Adrenal gland (tissue), 12 donors: ENCODE results near the gene BCL2. TPM values are rescaled to one million over a fixed set of nuclear protein-coding genes. Genes with fewer than 3 reads are reported as not detected.

Source experiments
- DNase-seq, 7 donors: peaks; one replicate each; pipeline ENCODE4 v3.0.0-alpha.2; 2019 to 2020
- H3K27ac ChIP-seq, 5 donors: fragments of 200-600 bp; sonication (generic) in 4 of 5; 1 replicate in 3 of 5; 2 replicates in 2 of 5; pipeline versions ENCODE4 v1.5.1 to v1.8.0; 2016 to 2020; ENCODE audit warnings: mild to moderate bottlenecking in 1 of 5
- H3K27me3 ChIP-seq: fragments of 200-600 bp; 2 replicates; pipeline ENCODE4 v1.8.0; 2021
- H3K36me3 ChIP-seq, 2 donors: fragments of 200-600 bp; replicated peaks in 1 of 2; 1 replicate in 1 of 2; 2 replicates in 1 of 2; pipeline versions ENCODE4 v1.5.1 to v1.8.0; 2018 to 2022
- H3K4me1 ChIP-seq, 2 donors: fragments of 200-600 bp; replicated peaks in 1 of 2; 1 replicate in 1 of 2; 2 replicates in 1 of 2; pipeline versions ENCODE4 v1.5.1 to v1.8.0; 2018 to 2021
- H3K4me3 ChIP-seq, 4 donors: fragments of 200-600 bp; sonication (generic) in 3 of 4; one replicate each; pipeline ENCODE4 v1.5.1; 2016 to 2018
- H3K9me3 ChIP-seq, 3 donors: fragments of 200-600 bp; sonication (generic) in 1 of 3; replicated peaks in 1 of 3; 1 replicate in 2 of 3; 2 replicates in 1 of 3; pipeline versions ENCODE4 v1.5.1 to v1.8.0; 2016 to 2021
- POLR2A ChIP-seq, 2 donors: fragments of 450-650 bp; IDR thresholded peaks; one replicate each; pipeline ENCODE4 v1.6.1; 2017; ENCODE audit warnings: antibody characterized with exemption in 2 of 2, mild to moderate bottlenecking in 2 of 2, moderate library complexity in 1 of 2
- WGBS, 4 donors: extraction: QIAGEN DNeasy Blood & Tissue Kit in 2 of 4; methylation state at CpG; one replicate each; pipeline versions ENCODE4 v1.1.5 to v1.1.7; 2013 to 2017; 5-methylcytosine and 5-hydroxymethylcytosine counted together
- intact Hi-C, 2 donors: fragments of 100-400 bp; cut with DNase I; formaldehyde crosslinking; loops; one replicate each; pipeline versions ENCODE4 v1.14.1 to v1.15.0; 2022 to 2023
- polyA plus RNA-seq, 3 donors: library from polyadenylated mRNA; stranded (reverse); fragments of 200-250 nt in 2 of 3; fragments of 350-450 nt in 1 of 3; fragmentation: Illumina TruSeq in 1 of 3; extraction: RNeasy Lipid Tissue Mini Kit (QIAGEN cat#74804) in 1 of 3; gene quantifications; one replicate each; pipeline ENCODE4 v1.2.3, GENCODE V29; 2013 to 2014
- total RNA-seq, 9 donors: library from RNA; depleted of rRNA in 4 of 9; stranded (reverse); fragments of >200 nt in 4 of 9; fragments of 120-200 nt in 1 of 9; fragmentation: NEBNext Ultra II Directional in 1 of 9; extraction: Animal tissue kit (Norgen Biotek cat#: 25700) in 1 of 9; gene quantifications; one replicate each; pipeline versions ENCODE4 v1.1.0 to v1.2.4, GENCODE V29; 2013 to 2023
- TF ChIP-seq, protein P1 (sequence below), 6 experiments: fragments of 450-650 bp in 4 of 6; fragments of 200-600 bp in 2 of 6; sonication (generic) in 1 of 6; IDR thresholded peaks; 1 replicate in 5 of 6; 2 replicates in 1 of 6; pipeline versions ENCODE4 v1.5.1 to v1.8.0; 2016 to 2021; ENCODE audit warnings: antibody characterized with exemption in 6 of 6, mild to moderate bottlenecking in 2 of 6, moderate library complexity in 1 of 6
- donor health status: healthy with polysubstance abuse.
- donor health status: Bipolar disorder and iron deficiency.
- donor health status: DM: yes; HTN: yes; CAD: no.
- donor health status: DM: no; HTN: no; CAD: no.
- donor health status: DM: no; HTN: no; CAD: no.
- donor health status: DM: yes; HTN: yes; CAD: no.

Gene BCL2
- total and polyA plus RNA-seq, 12 donors: 0.85 to 7.7 (median 3.4) TPM

DNA sequence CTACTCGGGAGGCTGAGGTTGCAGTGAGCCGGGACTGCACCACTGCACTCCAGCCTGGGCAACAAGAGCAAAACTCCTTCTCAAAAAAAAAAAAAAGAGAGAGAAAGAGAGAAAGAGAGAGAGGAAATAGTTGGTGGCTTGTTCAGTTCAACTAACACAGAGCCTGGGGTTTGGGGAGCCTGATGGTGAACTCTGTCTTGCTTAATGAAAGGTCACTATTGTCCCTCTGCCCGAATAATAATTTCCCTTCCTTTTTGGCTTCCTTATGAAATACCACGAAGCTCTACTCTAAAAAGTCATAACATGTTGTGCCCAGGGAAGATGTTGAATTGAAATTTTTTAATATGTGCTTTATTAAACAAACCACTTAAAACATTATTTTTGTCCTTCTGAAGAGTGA lies 17.3 kb downstream of the BCL2 start:
- WGBS, 4 donors: 62 to 77% (median 73%) methylated on average over 4 of the region's 4 CpGs
- no peaks in the 10 kb centered on the region for H3K9me3 ChIP-seq
- TF ChIP-seq POLR2A (IDR thresholded peaks at IDR 0.05): no peak
- TF ChIP-seq, protein P1, sequence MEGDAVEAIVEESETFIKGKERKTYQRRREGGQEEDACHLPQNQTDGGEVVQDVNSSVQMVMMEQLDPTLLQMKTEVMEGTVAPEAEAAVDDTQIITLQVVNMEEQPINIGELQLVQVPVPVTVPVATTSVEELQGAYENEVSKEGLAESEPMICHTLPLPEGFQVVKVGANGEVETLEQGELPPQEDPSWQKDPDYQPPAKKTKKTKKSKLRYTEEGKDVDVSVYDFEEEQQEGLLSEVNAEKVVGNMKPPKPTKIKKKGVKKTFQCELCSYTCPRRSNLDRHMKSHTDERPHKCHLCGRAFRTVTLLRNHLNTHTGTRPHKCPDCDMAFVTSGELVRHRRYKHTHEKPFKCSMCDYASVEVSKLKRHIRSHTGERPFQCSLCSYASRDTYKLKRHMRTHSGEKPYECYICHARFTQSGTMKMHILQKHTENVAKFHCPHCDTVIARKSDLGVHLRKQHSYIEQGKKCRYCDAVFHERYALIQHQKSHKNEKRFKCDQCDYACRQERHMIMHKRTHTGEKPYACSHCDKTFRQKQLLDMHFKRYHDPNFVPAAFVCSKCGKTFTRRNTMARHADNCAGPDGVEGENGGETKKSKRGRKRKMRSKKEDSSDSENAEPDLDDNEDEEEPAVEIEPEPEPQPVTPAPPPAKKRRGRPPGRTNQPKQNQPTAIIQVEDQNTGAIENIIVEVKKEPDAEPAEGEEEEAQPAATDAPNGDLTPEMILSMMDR (IDR thresholded peaks at IDR 0.05): no peak
- intact Hi-C loops: loop anchor here in 1 of 2 donors (10.0 kb wide), 1 partner anchor 57 kb away; no protein-coding TSS in a partner anchor
- H3K36me3 ChIP-seq: no peaks in the 10 kb centered on the region
- no peak overlapping the region for H3K4me3 ChIP-seq
- DNase-seq: no peak
- no peak overlapping the region for H3K27ac ChIP-seq
- peaks cover 0 to 9% of the 10 kb centered on the region in 2 donors for H3K4me1 ChIP-seq
- no peaks in the 10 kb centered on the region for H3K27me3 ChIP-seq

DNA sequence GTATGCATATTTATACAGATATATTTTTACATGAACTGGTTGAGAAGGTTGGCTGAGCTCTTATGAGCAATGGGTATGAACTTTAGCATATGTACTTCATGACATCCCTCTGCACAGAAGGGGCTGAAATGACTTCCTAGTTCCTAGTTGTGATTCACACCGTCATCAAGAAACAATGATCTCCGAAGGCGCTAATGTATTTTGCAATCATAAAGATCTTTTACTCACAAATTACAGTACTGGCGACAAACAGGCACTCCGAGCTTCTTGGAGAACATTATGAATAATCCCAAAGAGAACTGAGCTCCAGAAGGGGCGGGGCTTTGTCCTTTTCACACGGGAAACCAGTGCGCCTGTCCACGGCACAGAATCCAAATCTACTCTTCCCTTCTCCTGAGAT lies 18.1 kb downstream of the BCL2 start:
- Histone ChIP-seq H3K27me3 (no peaks in the 10 kb centered on the region), H3K9me3 (no peaks in the 10 kb centered on the region), H3K4me1 (peaks cover 0 to 5% of the 10 kb centered on the region in 2 donors), H3K4me3 (no peak overlapping the region), H3K27ac (no peak overlapping the region), H3K36me3 (no peaks in the 10 kb centered on the region)
- WGBS, 4 donors: 72 to 77% (median 75%) methylated on average over 9 of the region's 9 CpGs
- TF ChIP-seq, protein P1 (IDR thresholded peaks at IDR 0.05): no peak
- TF ChIP-seq POLR2A (IDR thresholded peaks at IDR 0.05): no peak
- intact Hi-C loops: loop anchor here in 1 of 2 donors (10.0 kb wide), 1 partner anchor 57 kb away; no protein-coding TSS in a partner anchor
- DNase-seq: peak in 1 of 7 donors; percentile 19

DNA sequence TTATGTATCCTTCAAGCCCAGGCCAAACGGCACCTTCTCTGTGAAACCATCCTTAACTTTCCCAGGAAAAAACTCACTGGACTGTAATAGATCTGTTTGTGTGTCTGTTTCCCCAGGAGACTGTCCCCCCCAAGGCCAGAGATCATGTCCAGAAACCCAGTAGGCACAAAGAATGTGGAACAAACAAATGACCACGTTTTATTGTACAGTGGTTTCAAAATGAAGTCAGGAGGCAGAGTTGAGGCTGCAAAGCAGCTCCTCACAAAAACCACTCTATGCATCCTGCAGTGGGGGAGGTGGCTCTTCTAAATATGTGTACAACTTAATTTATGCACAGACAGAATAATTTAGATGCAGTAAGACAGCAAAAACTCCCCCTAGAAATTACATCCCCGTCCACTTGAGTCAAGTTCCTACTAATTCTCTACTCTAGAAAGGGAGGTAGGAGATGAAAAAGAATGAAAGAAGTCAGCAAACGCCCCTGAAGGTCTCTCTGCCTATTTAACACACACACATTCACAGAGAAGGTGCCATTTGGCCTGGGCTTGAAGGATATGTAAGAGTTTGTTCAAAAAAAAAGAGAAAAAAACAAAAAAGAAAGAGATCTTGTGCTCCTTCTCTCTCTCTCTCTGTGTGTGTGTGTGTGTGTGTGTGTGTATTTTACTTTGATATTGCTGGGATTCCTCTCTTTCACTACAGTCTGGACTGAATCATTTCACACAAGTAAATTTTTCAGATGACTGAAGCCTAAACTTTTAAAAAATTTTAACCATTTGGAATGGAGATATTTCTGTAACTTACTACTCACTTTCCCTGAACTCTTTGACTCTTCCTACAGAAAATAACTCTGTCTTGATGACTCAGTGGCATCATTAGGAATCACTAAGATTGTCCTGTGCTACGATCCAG lies 19.5 kb downstream of the BCL2 start:
- TF ChIP-seq, protein P1 (IDR thresholded peaks at IDR 0.05): no peak
- no peak for TF ChIP-seq POLR2A (IDR thresholded peaks at IDR 0.05)
- no peak overlapping the region for H3K4me3 ChIP-seq
- no peak for DNase-seq
- no peaks in the 10 kb centered on the region for H3K36me3 ChIP-seq
- H3K4me1 ChIP-seq: peaks cover 0 to 5% of the 10 kb centered on the region in 2 donors
- 71 to 75% (median 74%) methylated on average over 5 of the region's 5 CpGs for WGBS, 4 donors
- H3K27ac ChIP-seq: no peak overlapping the region
- no peaks in the 10 kb centered on the region for H3K27me3 ChIP-seq
- intact Hi-C loops: loop anchor here in 1 of 2 donors (10.0 kb wide), 1 partner anchor 55 kb away; no protein-coding TSS in a partner anchor
- H3K9me3 ChIP-seq: no peaks in the 10 kb centered on the region
